Measurements from ENCODE around the gene RABL6.

GRCh38 chr9:136827794-136828473 lies 20.2 kb downstream of the RABL6 start:
- TF ChIP-seq, protein P1, sequence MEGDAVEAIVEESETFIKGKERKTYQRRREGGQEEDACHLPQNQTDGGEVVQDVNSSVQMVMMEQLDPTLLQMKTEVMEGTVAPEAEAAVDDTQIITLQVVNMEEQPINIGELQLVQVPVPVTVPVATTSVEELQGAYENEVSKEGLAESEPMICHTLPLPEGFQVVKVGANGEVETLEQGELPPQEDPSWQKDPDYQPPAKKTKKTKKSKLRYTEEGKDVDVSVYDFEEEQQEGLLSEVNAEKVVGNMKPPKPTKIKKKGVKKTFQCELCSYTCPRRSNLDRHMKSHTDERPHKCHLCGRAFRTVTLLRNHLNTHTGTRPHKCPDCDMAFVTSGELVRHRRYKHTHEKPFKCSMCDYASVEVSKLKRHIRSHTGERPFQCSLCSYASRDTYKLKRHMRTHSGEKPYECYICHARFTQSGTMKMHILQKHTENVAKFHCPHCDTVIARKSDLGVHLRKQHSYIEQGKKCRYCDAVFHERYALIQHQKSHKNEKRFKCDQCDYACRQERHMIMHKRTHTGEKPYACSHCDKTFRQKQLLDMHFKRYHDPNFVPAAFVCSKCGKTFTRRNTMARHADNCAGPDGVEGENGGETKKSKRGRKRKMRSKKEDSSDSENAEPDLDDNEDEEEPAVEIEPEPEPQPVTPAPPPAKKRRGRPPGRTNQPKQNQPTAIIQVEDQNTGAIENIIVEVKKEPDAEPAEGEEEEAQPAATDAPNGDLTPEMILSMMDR (conservative IDR thresholded peaks at IDR 0.05; ENCODE audit: low read length) = no peak
- TF ChIP-seq EZH2phosphoT487 (IDR thresholded peaks at IDR 0.05; ENCODE audit: borderline replicate concordance, low read depth, low read length) = no peak
